Subcutaneous adipose tissue (tissue), 4 donors: ENCODE results near the gene CSN2. TPM values are rescaled to one million over a fixed set of nuclear protein-coding genes. Genes with fewer than 3 reads are reported as not detected.

ENCODE experiments used
- total RNA-seq, 4 donors: library from RNA; depleted of rRNA; stranded (reverse); fragments of >200 nt; gene quantifications; one replicate each; pipeline ENCODE4 v1.1.0, GENCODE V29; 2016
- TF ChIP-seq, protein P1 (sequence below): fragments of 450-650 bp; IDR thresholded peaks from one replicate; pipeline ENCODE4 v1.5.1; 2016; ENCODE audit warnings: low read depth, mild to moderate bottlenecking, control low read depth, antibody characterized with exemption, moderate library complexity

CSN2 gene
- total RNA-seq, 4 donors from 2014 or later = not detected

DNA sequence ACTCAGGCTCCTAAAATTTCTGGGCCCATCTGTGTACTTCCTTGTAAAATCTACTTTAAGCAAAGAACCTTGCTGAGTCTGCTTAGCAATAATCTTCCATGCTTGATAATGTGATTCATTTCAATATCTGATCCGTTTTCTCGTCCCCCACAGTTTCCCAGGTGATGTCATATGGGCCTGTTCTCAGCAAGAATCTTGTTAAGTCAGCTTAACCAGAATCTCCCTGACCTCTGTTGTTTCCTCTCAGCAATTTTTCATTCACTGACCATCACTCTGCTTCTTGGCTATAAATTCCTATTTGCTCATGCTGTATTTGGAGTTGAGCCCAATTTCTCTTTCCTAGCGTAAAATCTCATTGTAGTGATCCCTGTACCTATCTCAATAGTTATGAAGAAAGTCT lies 13.9 kb downstream of the CSN2 start:
- TF ChIP-seq, protein P1, sequence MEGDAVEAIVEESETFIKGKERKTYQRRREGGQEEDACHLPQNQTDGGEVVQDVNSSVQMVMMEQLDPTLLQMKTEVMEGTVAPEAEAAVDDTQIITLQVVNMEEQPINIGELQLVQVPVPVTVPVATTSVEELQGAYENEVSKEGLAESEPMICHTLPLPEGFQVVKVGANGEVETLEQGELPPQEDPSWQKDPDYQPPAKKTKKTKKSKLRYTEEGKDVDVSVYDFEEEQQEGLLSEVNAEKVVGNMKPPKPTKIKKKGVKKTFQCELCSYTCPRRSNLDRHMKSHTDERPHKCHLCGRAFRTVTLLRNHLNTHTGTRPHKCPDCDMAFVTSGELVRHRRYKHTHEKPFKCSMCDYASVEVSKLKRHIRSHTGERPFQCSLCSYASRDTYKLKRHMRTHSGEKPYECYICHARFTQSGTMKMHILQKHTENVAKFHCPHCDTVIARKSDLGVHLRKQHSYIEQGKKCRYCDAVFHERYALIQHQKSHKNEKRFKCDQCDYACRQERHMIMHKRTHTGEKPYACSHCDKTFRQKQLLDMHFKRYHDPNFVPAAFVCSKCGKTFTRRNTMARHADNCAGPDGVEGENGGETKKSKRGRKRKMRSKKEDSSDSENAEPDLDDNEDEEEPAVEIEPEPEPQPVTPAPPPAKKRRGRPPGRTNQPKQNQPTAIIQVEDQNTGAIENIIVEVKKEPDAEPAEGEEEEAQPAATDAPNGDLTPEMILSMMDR = no peak

DNA sequence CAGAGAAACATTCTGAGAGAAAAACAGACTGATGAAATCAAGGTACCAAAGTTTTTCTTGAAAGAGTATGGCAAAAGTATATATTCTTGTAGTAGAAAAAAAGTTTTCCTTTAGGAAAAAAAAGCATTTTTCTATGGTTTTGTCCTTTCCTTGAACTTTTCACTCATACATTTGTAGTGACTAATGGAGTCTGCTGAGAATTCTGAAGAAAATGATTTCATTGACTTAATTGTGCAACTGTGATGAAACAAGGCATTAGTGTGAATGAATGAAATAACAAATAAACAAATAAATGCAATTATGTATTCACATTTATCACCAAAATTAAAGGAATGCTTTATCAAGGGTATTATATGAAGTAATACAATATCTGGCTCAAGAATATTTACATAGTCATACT lies 29.0 kb downstream of the CSN2 start:
- TF ChIP-seq, protein P1 = no peak

DNA sequence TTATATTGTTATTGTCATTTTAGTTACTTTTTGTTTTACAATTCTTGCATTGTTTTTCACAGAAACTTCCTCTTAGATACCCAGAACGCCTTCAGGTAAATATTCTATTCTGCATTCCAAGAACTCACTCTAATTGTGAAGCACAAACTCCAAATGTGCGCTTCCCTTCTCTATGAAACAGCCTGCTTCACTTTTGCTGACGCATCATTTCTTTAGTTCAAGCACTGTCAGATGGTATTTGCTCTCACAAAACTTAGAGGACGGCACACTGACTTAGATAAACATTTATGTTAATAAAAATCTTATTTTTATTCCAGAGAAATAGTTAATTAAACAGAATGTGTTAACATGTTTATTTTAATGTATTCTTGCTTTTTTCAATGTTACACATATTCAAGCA lies 31.4 kb downstream of the CSN2 start:
- TF ChIP-seq, protein P1 = no peak

DNA sequence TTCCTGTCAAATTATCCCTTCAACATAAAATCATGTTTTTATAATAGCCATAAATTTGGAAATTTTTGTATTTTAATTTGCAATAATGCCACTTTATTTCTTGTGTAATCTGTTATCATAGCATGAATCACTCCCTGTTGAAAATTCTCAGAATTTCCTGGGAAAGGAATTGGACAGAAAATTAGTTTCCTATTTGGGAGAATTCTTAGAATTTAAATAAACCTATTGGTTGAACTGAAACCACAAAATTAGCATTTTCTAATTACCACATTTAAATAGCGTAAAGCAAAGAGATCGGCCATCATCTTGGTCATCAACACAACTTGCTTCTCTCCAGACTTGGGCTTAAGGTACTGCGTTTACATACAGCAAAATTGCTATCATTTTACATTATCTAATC lies 34.8 kb downstream of the CSN2 start, which contains the start of gene CSN1S1:
Gene CSN1S1, plus strand, starts transcription at position 301 of the 400 bp plus-strand sequence. CDS start 1,488 bp downstream, outside the sequence.
- TF ChIP-seq, protein P1 = no peak

DNA sequence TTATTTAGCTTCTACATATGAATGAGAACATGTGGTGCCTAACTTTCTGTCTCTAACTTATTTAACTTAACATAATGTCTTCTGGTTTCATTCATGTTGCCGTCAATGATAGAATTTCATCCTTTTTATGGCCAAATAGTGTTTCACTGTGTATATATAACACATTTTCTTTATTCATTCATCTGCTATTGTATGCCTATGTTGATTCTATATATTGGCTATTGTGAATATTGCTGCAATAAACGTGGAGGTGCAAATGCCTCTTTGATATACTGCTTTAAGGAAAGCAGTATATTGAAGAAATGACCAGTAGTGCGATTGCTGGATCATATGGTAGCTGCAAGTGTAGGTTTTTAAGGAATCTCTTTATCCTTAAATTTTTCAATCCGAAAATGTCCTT lies 44.7 kb downstream of the CSN2 start:
- TF ChIP-seq, protein P1 = no peak

DNA sequence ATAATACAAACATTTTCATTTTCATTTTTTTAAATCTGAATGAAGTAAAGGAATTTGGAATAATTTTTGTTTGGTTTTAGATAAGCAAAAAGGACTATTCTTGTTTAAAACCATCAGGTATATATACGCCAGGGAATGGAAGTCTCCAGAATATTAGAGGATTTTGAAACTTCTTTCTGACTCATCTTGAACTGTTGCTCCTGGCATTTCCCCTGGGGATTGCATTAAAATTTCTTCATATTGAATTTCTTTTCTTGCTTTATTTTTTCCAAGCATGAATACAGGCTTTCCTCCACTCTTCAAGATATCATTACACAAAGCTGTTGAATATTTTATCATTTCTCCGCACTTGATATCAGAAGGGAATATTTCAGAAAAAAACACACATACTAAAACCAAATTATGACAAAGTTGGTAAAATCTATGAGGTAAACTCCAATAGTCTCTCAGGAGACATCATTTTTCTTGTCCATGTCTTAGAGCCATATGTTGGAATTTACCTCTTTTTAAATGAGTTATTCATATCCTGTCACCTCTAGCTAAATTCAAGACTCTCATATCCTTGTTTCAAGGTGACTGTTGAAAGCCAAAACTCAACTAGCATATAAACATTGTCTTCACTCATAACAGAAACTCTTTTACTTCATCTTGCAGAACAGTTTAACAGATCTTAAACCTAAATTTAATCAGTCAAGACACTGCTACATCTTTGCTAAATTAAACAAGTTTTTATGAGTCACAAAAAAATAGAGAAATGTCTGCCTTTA lies 55.3 kb downstream of the CSN2 start:
- TF ChIP-seq, protein P1 = no peak

DNA sequence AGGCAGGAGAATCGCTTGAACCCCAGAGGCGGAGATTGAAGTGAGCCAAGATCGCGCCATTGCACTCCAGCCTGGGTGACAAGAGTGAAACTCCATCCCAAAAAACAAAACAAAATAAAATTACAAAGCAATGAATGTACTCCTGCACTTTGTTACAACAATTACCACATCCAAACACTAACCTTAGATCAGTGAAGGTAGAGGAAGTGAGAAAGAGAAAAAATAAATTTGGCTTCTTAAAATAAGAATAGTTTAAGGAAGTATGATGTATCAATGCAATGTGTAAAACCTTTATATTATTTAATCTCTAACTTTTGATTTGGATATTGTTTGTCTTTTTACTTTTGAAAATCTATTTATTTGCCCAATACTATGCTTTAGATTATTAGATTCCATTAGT lies 56.3 kb downstream of the CSN2 start:
- TF ChIP-seq, protein P1 = no peak
